Measurements from ENCODE around the gene CHST13. TPM values are rescaled to one million over a fixed set of nuclear protein-coding genes. Genes with fewer than 3 reads are reported as not detected.

CHST13 gene
- total RNA-seq, 2 experiments from 2014 or later = not detected

- Mint-ChIP-seq H3K9me3 (no peaks in the 10 kb centered on the region), H3K36me3 (no peaks in the 10 kb centered on the region)
These were observed 28.2 kb upstream of the CHST13 start for GRCh38 chr3:126495786-126496185.

GRCh38 chr3:126496894-126497850 lies 26.8 kb upstream of the CHST13 start:
- no peaks in the 10 kb centered on the region for H3K36me3 Mint-ChIP-seq
- no peak overlapping the region for H3K4me3 Mint-ChIP-seq
- DNase-seq = no peak
- H3K9me3 Mint-ChIP-seq = no peaks in the 10 kb centered on the region
- H3K27me3 Mint-ChIP-seq = no peaks in the 10 kb centered on the region
- no peak overlapping the region for H3K27ac Mint-ChIP-seq
- peaks cover 7% of the 10 kb centered on the region for H3K4me1 Mint-ChIP-seq

More at GRCh38 chr3:126495786-126496185, 28.2 kb upstream of the CHST13 start:
- H3K4me3 Mint-ChIP-seq = no peak overlapping the region
- no peak overlapping the region for H3K27ac Mint-ChIP-seq
- H3K4me1 Mint-ChIP-seq = peaks cover 7% of the 10 kb centered on the region
- H3K27me3 Mint-ChIP-seq = no peaks in the 10 kb centered on the region
- no peak for DNase-seq

GRCh38 chr3:126497956-126498355 lies 26.0 kb upstream of the CHST13 start:
- Mint-ChIP-seq H3K9me3 (no peaks in the 10 kb centered on the region), H3K27me3 (no peaks in the 10 kb centered on the region), H3K4me3 (no peak overlapping the region), H3K36me3 (no peaks in the 10 kb centered on the region), H3K27ac (no peak overlapping the region), H3K4me1 (peaks cover 7% of the 10 kb centered on the region)
- no peak for DNase-seq

GRCh38 chr3:126498461-126498860 lies 25.5 kb upstream of the CHST13 start:
- no peaks in the 10 kb centered on the region for H3K27me3 Mint-ChIP-seq
- peaks cover 3% of the 10 kb centered on the region for H3K4me1 Mint-ChIP-seq
- no peak for DNase-seq
- H3K36me3 Mint-ChIP-seq = no peaks in the 10 kb centered on the region
- no peaks in the 10 kb centered on the region for H3K9me3 Mint-ChIP-seq
- H3K27ac Mint-ChIP-seq = no peak overlapping the region
- no peak overlapping the region for H3K4me3 Mint-ChIP-seq

GRCh38 chr3:126498929-126499328 lies 25.0 kb upstream of the CHST13 start:
- DNase-seq = no peak
- Mint-ChIP-seq H3K4me3 (no peak overlapping the region), H3K4me1 (peaks cover 3% of the 10 kb centered on the region), H3K27me3 (no peaks in the 10 kb centered on the region), H3K36me3 (no peaks in the 10 kb centered on the region), H3K27ac (no peak overlapping the region), H3K9me3 (no peaks in the 10 kb centered on the region)

- Mint-ChIP-seq H3K36me3 (no peaks in the 10 kb centered on the region), H3K27ac (no peak overlapping the region), H3K27me3 (no peaks in the 10 kb centered on the region), H3K9me3 (no peaks in the 10 kb centered on the region), H3K4me1 (no peaks in the 10 kb centered on the region), H3K4me3 (no peak overlapping the region)
- DNase-seq = no peak
These were observed 24.6 kb upstream of the CHST13 start for GRCh38 chr3:126499401-126499800.

GRCh38 chr3:126500016-126500415 lies 23.9 kb upstream of the CHST13 start:
- no peaks in the 10 kb centered on the region for H3K36me3 Mint-ChIP-seq
- DNase-seq = no peak
- no peaks in the 10 kb centered on the region for H3K27me3 Mint-ChIP-seq
- H3K4me1 Mint-ChIP-seq = no peaks in the 10 kb centered on the region
- no peak overlapping the region for H3K4me3 Mint-ChIP-seq
- no peak overlapping the region for H3K27ac Mint-ChIP-seq
- H3K9me3 Mint-ChIP-seq = no peaks in the 10 kb centered on the region

GRCh38 chr3:126501054-126501453 lies 22.9 kb upstream of the CHST13 start:
- no peaks in the 10 kb centered on the region for H3K9me3 Mint-ChIP-seq
- no peaks in the 10 kb centered on the region for H3K36me3 Mint-ChIP-seq
- H3K4me3 Mint-ChIP-seq = no peak overlapping the region
- DNase-seq = no peak
- H3K4me1 Mint-ChIP-seq = no peaks in the 10 kb centered on the region
- H3K27ac Mint-ChIP-seq = no peak overlapping the region
- H3K27me3 Mint-ChIP-seq = no peaks in the 10 kb centered on the region

GRCh38 chr3:126501736-126502135 lies 22.2 kb upstream of the CHST13 start:
- H3K4me3 Mint-ChIP-seq = no peak overlapping the region
- DNase-seq = no peak
- H3K4me1 Mint-ChIP-seq = no peaks in the 10 kb centered on the region
- no peak overlapping the region for H3K27ac Mint-ChIP-seq
- no peaks in the 10 kb centered on the region for H3K36me3 Mint-ChIP-seq
- H3K27me3 Mint-ChIP-seq = no peaks in the 10 kb centered on the region
- H3K9me3 Mint-ChIP-seq = no peaks in the 10 kb centered on the region

GRCh38 chr3:126502656-126503055 lies 21.3 kb upstream of the CHST13 start:
- H3K36me3 Mint-ChIP-seq = no peaks in the 10 kb centered on the region
- no peak overlapping the region for H3K4me3 Mint-ChIP-seq
- DNase-seq = no peak
- no peaks in the 10 kb centered on the region for H3K27me3 Mint-ChIP-seq
- no peaks in the 10 kb centered on the region for H3K9me3 Mint-ChIP-seq
- H3K4me1 Mint-ChIP-seq = no peaks in the 10 kb centered on the region
- H3K27ac Mint-ChIP-seq = no peak overlapping the region

- Mint-ChIP-seq H3K4me1 (no peaks in the 10 kb centered on the region), H3K4me3 (no peak overlapping the region), H3K9me3 (no peaks in the 10 kb centered on the region), H3K27ac (no peak overlapping the region), H3K27me3 (no peaks in the 10 kb centered on the region), H3K36me3 (no peaks in the 10 kb centered on the region)
- no peak for DNase-seq
These were observed 20.3 kb upstream of the CHST13 start for GRCh38 chr3:126503701-126504100.

- H3K27me3 Mint-ChIP-seq = no peaks in the 10 kb centered on the region
- no peaks in the 10 kb centered on the region for H3K36me3 Mint-ChIP-seq
- no peaks in the 10 kb centered on the region for H3K4me1 Mint-ChIP-seq
- no peaks in the 10 kb centered on the region for H3K9me3 Mint-ChIP-seq
- no peak overlapping the region for H3K27ac Mint-ChIP-seq
- no peak overlapping the region for H3K4me3 Mint-ChIP-seq
- no peak for DNase-seq
These were observed 16.1 kb upstream of the CHST13 start for GRCh38 chr3:126507886-126508285.

- Mint-ChIP-seq H3K27ac (no peak overlapping the region), H3K9me3 (no peaks in the 10 kb centered on the region), H3K36me3 (no peaks in the 10 kb centered on the region), H3K4me1 (no peaks in the 10 kb centered on the region), H3K4me3 (no peak overlapping the region), H3K27me3 (no peaks in the 10 kb centered on the region)
- no peak for DNase-seq
These were observed 15.4 kb upstream of the CHST13 start for GRCh38 chr3:126508564-126508964.

GRCh38 chr3:126509597-126510307 lies 14.2 kb upstream of the CHST13 start:
- no peak overlapping the region for H3K4me3 Mint-ChIP-seq
- H3K36me3 Mint-ChIP-seq = no peaks in the 10 kb centered on the region
- H3K4me1 Mint-ChIP-seq = no peaks in the 10 kb centered on the region
- no peak for DNase-seq
- no peaks in the 10 kb centered on the region for H3K27me3 Mint-ChIP-seq
- H3K9me3 Mint-ChIP-seq = no peaks in the 10 kb centered on the region
- H3K27ac Mint-ChIP-seq = no peak overlapping the region

GRCh38 chr3:126510308-126510910 lies 13.5 kb upstream of the CHST13 start:
- H3K4me1 Mint-ChIP-seq = no peaks in the 10 kb centered on the region
- H3K27ac Mint-ChIP-seq = no peak overlapping the region
- H3K27me3 Mint-ChIP-seq = no peaks in the 10 kb centered on the region
- no peaks in the 10 kb centered on the region for H3K36me3 Mint-ChIP-seq
- DNase-seq = no peak
- no peak overlapping the region for H3K4me3 Mint-ChIP-seq
- no peaks in the 10 kb centered on the region for H3K9me3 Mint-ChIP-seq

Measured in activated naive CD8-positive, alpha-beta T cell treated with anti-CD3 and anti-CD28 coated beads for 36 hours (primary cell).